GM12864 (cell line): ENCODE results near the gene ARPC5L.

Experiments
- DNase-seq: peaks from one replicate; pipeline ENCODE4 v3.0.0-alpha.2; 2011; ENCODE audit warnings: low read depth
- H3K4me3 ChIP-seq: 2 replicates; pipeline ENCODE4 v1.5.1; 2011; ENCODE audit warnings: mild to moderate bottlenecking, low read depth, low read length, control low read depth
- TF ChIP-seq, protein P1 (sequence below): IDR thresholded peaks from 2 replicates; pipeline ENCODE4 v1.5.1; 2011; ENCODE audit warnings: low read depth, mild to moderate bottlenecking, moderate library complexity, low read length, control low read depth, inconsistent platforms; ENCODE audit errors: missing control alignments

ARPC5L gene

DNA sequence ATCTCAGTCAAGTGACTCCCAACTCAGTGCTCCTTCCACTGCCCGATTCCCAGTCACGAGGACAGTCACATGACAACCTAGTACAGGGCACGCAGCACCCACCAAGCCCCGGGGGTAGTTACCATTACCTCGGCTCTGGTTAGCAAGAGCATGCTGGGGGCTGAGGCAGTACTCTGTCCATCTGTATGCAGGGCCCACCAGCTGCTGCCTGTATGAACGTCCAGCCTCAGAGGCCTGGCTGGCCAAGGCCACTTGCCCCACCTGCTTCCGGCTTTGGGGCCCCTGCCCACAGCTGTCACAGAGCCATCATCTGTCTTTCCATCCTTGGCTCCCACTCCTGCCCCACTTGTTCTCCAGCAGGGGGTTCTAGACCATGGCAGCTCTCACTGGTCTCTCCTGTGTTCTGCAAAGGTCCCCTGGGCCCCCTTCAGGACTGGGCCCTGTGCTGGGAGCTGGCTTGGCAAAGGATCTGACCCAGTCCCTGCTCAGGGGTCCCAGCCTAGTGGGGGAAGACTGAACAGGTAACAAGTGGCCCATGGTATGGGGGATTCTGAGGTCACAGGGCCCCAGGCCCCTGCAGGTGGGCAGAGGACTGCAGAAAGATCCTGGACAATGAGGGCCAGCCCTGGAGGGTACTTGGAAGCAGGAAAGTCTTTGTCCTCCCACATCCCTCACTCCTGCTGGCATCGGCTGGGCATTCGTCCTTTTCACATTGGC, 3.4 kb upstream of the ARPC5L start:
- DNase-seq, result no peak
- TF ChIP-seq, protein P1, sequence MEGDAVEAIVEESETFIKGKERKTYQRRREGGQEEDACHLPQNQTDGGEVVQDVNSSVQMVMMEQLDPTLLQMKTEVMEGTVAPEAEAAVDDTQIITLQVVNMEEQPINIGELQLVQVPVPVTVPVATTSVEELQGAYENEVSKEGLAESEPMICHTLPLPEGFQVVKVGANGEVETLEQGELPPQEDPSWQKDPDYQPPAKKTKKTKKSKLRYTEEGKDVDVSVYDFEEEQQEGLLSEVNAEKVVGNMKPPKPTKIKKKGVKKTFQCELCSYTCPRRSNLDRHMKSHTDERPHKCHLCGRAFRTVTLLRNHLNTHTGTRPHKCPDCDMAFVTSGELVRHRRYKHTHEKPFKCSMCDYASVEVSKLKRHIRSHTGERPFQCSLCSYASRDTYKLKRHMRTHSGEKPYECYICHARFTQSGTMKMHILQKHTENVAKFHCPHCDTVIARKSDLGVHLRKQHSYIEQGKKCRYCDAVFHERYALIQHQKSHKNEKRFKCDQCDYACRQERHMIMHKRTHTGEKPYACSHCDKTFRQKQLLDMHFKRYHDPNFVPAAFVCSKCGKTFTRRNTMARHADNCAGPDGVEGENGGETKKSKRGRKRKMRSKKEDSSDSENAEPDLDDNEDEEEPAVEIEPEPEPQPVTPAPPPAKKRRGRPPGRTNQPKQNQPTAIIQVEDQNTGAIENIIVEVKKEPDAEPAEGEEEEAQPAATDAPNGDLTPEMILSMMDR, result peak; percentile 18
- H3K4me3 ChIP-seq, result no peak overlapping the region

DNA sequence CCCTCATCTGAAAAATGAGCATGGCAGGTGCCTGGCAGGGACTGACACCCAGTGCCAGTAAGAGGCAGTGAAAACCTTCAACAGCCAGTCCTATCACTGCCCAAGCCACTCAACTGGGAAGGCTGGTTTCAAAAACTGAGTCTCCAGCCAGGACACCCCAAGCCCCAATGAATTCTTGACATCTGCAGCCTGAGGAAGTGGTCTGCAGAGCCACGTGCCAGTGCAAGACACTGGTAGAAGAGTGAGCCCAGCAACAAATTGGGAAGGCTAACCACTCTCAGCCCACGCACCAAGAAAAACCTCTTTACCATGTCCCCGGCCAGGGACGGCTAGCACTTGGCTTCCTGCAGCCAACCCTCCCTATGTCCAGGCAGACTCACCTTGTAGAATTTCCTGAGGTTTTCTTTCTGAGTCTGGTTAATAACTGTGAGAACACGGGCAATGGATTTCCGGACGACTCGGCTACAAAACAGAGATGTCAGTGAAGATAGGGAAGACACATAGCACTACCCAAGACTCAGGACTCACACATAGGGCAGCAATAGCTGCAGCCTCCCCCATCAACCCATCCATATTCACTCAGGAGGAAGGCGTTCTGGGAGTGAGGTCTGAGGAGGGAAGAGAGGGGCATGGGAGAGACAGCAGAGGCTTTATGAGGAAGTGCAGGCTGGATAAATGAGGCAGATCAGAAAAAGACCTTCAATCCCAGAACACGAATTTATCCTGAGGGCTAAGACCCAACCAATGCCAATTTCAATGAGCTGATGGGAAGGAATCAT, 1.9 kb upstream of the ARPC5L start:
- peak overlapping the region; percentile 73 for H3K4me3 ChIP-seq
- DNase-seq, result no peak
- TF ChIP-seq, protein P1, result no peak

DNA sequence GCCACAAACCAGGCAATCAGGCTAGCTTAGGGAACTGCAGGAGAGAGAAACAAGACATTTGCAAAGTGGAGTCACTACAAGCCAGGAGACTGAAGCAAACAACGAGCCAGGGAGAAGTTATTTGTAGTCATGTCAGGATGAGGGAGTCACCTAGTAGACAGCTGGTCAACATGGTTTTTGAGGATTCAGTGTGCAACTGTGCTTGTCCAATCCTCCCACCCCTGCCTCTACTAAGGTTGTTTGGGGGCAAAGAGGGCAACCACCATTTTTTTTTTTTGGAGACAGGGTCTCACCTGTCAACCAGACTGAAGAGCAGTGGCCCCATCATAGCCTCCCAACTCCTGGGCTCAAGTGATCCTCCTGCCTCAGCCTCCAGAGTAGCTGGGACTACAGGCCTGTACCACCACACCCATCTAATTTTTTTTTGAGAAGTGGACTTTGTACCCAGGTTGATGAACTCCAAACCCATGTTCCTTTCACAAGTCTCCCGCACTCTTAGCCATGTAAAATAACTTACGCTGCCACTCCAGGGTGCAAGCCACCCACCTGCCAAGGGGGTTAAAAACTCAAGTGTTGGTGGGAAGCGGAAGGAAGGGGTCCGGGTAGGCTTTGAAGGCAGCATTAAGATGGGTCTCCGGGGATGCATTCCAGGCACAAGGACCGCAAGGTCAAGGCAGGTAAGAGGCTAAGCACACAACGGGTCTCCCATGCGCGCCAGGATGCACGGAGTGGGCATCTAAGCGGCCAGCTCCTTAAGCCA, 1.2 kb upstream of the ARPC5L start:
- TF ChIP-seq, protein P1, result no peak
- H3K4me3 ChIP-seq, result peak overlapping the region; percentile 73
- no peak for DNase-seq

DNA sequence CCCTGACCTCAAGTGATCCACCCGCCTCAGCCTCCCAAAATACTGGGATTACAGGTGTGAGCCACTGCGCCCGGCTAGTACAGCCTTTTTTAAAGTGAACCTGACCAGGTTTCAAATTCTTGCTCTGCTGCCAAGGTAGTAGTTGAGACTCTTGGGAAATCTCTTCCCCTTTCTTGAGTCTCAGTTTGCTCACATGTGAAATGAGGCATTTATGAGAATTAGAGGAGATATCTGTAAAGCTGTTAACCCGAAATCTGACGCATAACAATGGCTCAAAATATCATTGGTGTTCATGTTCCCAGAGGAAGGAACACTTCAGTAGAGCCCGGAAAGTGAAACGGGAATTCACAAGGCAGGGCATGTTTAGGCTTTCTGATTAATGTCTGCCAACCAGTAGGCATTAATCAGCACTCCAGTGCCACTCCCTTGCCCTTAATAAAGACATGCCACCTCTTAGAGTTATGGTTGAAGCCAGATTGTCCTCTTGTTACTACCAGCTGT, 1.5 kb downstream of the ARPC5L start:
- H3K4me3 ChIP-seq, result no peak overlapping the region
- TF ChIP-seq, protein P1, result no peak
- DNase-seq, result no peak

DNA sequence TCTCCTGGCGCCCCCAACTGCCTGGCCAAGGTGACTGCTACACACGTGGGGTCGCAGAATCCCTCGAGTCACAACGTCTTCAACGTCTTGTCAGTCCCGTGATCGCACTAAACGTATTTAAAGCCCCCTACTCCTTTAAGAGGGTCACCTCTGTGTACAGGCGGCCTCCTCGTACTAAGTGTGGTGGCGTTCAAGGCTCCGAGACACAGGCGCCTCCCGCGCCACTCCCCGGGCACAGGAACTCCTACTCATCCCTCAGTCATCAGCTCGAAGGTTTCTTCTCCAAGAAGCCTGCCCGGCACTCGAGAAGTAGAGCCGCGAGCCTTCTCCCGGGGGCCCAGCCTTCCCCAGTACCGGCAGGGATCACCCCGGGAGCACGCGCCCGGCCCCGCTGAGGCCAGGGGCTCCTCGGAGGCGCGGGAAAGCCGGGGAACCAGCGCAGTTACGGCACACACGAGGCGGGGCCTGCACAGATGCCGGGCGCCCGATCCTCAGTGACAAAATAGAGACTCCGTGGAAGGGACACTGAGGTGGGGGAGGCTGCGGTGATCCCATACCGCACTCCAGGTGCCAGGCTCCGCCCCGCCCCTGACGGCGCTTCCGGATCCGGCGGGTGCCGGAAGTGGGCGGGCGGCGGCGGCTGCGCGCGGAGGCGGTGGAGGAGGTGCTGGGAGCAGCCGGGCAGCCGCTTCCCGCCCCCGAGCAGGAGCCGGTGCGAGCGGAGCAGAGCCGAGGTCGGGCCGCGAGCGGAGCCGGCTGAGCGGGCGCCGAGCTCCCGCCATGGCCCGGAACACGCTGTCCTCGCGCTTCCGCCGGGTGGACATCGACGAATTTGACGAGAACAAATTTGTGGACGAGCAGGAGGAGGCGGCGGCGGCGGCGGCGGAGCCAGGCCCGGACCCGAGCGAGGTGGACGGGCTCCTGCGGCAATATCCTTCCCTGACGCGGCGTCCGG, 6.9 kb downstream of the ARPC5L start:
- peak overlapping the region; percentile 99 for H3K4me3 ChIP-seq
- DNase-seq, result no peak
- TF ChIP-seq, protein P1, result peak; percentile 34

DNA sequence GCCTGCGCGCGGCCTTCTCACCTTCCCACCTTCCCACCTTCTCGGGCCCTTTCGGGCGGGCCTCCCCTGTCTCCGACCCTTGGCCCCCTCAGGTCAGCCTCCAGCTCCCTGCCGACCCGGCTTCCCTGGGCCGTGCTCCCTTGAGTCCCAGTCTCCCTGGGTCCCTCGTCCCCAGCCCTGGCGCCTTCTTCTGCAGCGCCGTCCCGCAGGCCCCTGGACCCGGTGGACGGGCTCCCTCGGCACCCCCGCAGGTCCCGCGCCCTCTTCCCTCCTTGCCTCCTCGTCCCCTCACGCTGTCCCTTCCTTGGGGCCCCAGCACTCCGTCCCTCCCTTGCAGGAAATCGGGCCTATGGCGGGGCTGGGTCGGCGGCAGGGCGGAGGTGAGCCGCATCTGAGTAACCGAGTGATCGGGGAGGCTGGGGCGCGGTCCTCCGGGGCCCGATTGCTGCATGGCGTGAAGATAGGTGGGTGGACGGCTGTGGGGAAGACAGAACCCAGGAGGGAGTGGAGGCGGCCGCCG, 7.6 kb downstream of the ARPC5L start:
- DNase-seq, result no peak
- TF ChIP-seq, protein P1, result no peak
- peak overlapping the region; percentile 99 for H3K4me3 ChIP-seq
